Stimulated activated CD8-positive, alpha-beta memory T cell treated with anti-CD3 and anti-CD28 coated beads, Interleukin-2, amount 100 ng/mL, for 48 hours (primary cell): Measurements from ENCODE around the gene SIX1.

Experiments
- DNase-seq, 2 donors: peaks; one replicate each; pipeline ENCODE4 v3.0.0-alpha.2; 2020; ENCODE audit warnings: low read depth in 2 of 2

SIX1 gene

GRCh38 chr14:60642270-60643140 is 6.8 kb downstream of the SIX1 start:
- DNase-seq, result no peak

GRCh38 chr14:60641742-60642269 is 7.5 kb downstream of the SIX1 start:
- no peak for DNase-seq

GRCh38 chr14:60640859-60641741 is 8.2 kb downstream of the SIX1 start:
- DNase-seq, result no peak

GRCh38 chr14:60639674-60640073 is 9.6 kb downstream of the SIX1 start:
- no peak for DNase-seq

- DNase-seq, result no peak
Observed at GRCh38 chr14:60637479-60638315, 11.6 kb downstream of the SIX1 start.

- no peak for DNase-seq
Observed at GRCh38 chr14:60636879-60637478, 12.3 kb downstream of the SIX1 start.

- DNase-seq, result no peak
Observed at GRCh38 chr14:60634153-60634552, 15.1 kb downstream of the SIX1 start.

GRCh38 chr14:60632777-60633176 is 16.5 kb downstream of the SIX1 start:
- DNase-seq, result no peak

- DNase-seq, result no peak
Observed at GRCh38 chr14:60632257-60632656, 17.0 kb downstream of the SIX1 start.

- DNase-seq, result no peak
Observed at GRCh38 chr14:60631842-60632241, 17.4 kb downstream of the SIX1 start.

- DNase-seq, result no peak
Observed at GRCh38 chr14:60630129-60630528, 19.1 kb downstream of the SIX1 start.

- DNase-seq, result no peak
Observed at GRCh38 chr14:60628892-60629291, 20.4 kb downstream of the SIX1 start.

- no peak for DNase-seq
Observed at GRCh38 chr14:60622917-60623257, 26.4 kb downstream of the SIX1 start.

- no peak for DNase-seq
Observed at GRCh38 chr14:60622210-60622916, 26.9 kb downstream of the SIX1 start.

- no peak for DNase-seq
Observed at GRCh38 chr14:60621386-60621785, 27.9 kb downstream of the SIX1 start.

- no peak for DNase-seq
Observed at GRCh38 chr14:60618241-60618640, 31.0 kb downstream of the SIX1 start.

GRCh38 chr14:60616461-60616959 is 32.8 kb downstream of the SIX1 start:
- no peak for DNase-seq

GRCh38 chr14:60602291-60602690 is 47.0 kb downstream of the SIX1 start:
- DNase-seq, result no peak

GRCh38 chr14:60599727-60600126 is 49.5 kb downstream of the SIX1 start:
- no peak for DNase-seq

- no peak for DNase-seq
Observed at GRCh38 chr14:60596139-60596538, 53.1 kb downstream of the SIX1 start.
